ENCODE data around the gene PPP1R9A.

Gene PPP1R9A

GRCh38 chr7:95201727-95202126 lies 294.3 kb downstream of the PPP1R9A start:
- Histone ChIP-seq H2AFZ (ENCODE audit: low read length, unreplicated experiment) (no peak overlapping the region), H3K4me3 (ENCODE audit: low read depth, low read length) (no peak overlapping the region), H3K79me2 (ENCODE audit: control insufficient read depth, insufficient read depth, low read length, unreplicated experiment) (no peaks in the 10 kb centered on the region), H3K27ac (ENCODE audit: low read depth, low read length) (no peak overlapping the region), H3K4me1 (ENCODE audit: control insufficient read depth, insufficient read depth, low read length, unreplicated experiment) (peaks cover 7% of the 10 kb centered on the region), H3K27me3 (ENCODE audit: insufficient read depth, low read length) (no peaks in the 10 kb centered on the region; the same call in 1 of the 2 replicates), H3K36me3 (ENCODE audit: insufficient read depth, low read length) (no peaks in the 10 kb centered on the region)

GRCh38 chr7:95204618-95205017 lies 297.2 kb downstream of the PPP1R9A start:
- H2AFZ ChIP-seq (ENCODE audit: low read length, unreplicated experiment) = no peak overlapping the region
- H3K4me1 ChIP-seq (ENCODE audit: control insufficient read depth, insufficient read depth, low read length, unreplicated experiment) = peaks cover 7% of the 10 kb centered on the region
- no peak overlapping the region for H3K27ac ChIP-seq (ENCODE audit: low read depth, low read length)
- H3K79me2 ChIP-seq (ENCODE audit: control insufficient read depth, insufficient read depth, low read length, unreplicated experiment) = no peaks in the 10 kb centered on the region
- H3K36me3 ChIP-seq (ENCODE audit: insufficient read depth, low read length) = no peaks in the 10 kb centered on the region
- no peak overlapping the region for H3K4me3 ChIP-seq (ENCODE audit: low read depth, low read length)
- no peaks in the 10 kb centered on the region; the same call in 1 of the 2 replicates for H3K27me3 ChIP-seq (ENCODE audit: insufficient read depth, low read length)

GRCh38 chr7:95205665-95206225 lies 298.4 kb downstream of the PPP1R9A start:
- no peaks in the 10 kb centered on the region; the same call in 1 of the 2 replicates for H3K27me3 ChIP-seq (ENCODE audit: insufficient read depth, low read length)
- H3K36me3 ChIP-seq (ENCODE audit: insufficient read depth, low read length) = no peaks in the 10 kb centered on the region
- H3K79me2 ChIP-seq (ENCODE audit: control insufficient read depth, insufficient read depth, low read length, unreplicated experiment) = no peaks in the 10 kb centered on the region
- H3K4me1 ChIP-seq (ENCODE audit: control insufficient read depth, insufficient read depth, low read length, unreplicated experiment) = peaks cover 7% of the 10 kb centered on the region
- H3K27ac ChIP-seq (ENCODE audit: low read depth, low read length) = no peak overlapping the region
- peak overlapping the region; percentile 41; the same call in 1 of the 2 replicates for H3K4me3 ChIP-seq (ENCODE audit: low read depth, low read length)
- no peak overlapping the region for H2AFZ ChIP-seq (ENCODE audit: low read length, unreplicated experiment)

GRCh38 chr7:95209276-95209675 lies 301.9 kb downstream of the PPP1R9A start:
- Histone ChIP-seq H3K36me3 (ENCODE audit: insufficient read depth, low read length) (no peaks in the 10 kb centered on the region), H3K27ac (ENCODE audit: low read depth, low read length) (no peak overlapping the region), H3K27me3 (ENCODE audit: insufficient read depth, low read length) (no peaks in the 10 kb centered on the region), H3K4me1 (ENCODE audit: control insufficient read depth, insufficient read depth, low read length, unreplicated experiment) (peaks cover 7% of the 10 kb centered on the region), H2AFZ (ENCODE audit: low read length, unreplicated experiment) (no peak overlapping the region), H3K4me3 (ENCODE audit: low read depth, low read length) (no peak overlapping the region), H3K79me2 (ENCODE audit: control insufficient read depth, insufficient read depth, low read length, unreplicated experiment) (no peaks in the 10 kb centered on the region)

GRCh38 chr7:95209788-95210187 lies 302.4 kb downstream of the PPP1R9A start:
- Histone ChIP-seq H3K36me3 (ENCODE audit: insufficient read depth, low read length) (no peaks in the 10 kb centered on the region), H2AFZ (ENCODE audit: low read length, unreplicated experiment) (no peak overlapping the region), H3K27me3 (ENCODE audit: insufficient read depth, low read length) (no peaks in the 10 kb centered on the region), H3K4me1 (ENCODE audit: control insufficient read depth, insufficient read depth, low read length, unreplicated experiment) (peaks cover 7% of the 10 kb centered on the region), H3K79me2 (ENCODE audit: control insufficient read depth, insufficient read depth, low read length, unreplicated experiment) (no peaks in the 10 kb centered on the region), H3K27ac (ENCODE audit: low read depth, low read length) (no peak overlapping the region), H3K4me3 (ENCODE audit: low read depth, low read length) (no peak overlapping the region)

- Histone ChIP-seq H2AFZ (ENCODE audit: low read length, unreplicated experiment) (no peak overlapping the region), H3K27ac (ENCODE audit: low read depth, low read length) (peak overlapping the region; percentile 63; the same call in 1 of the 2 replicates), H3K4me3 (ENCODE audit: low read depth, low read length) (no peak overlapping the region)
Observed at GRCh38 chr7:95213148-95213547, 305.8 kb downstream of the PPP1R9A start.

GRCh38 chr7:95213809-95214492 lies 306.6 kb downstream of the PPP1R9A start:
- Histone ChIP-seq H3K27me3 (ENCODE audit: insufficient read depth, low read length) (no peaks in the 10 kb centered on the region), H3K79me2 (ENCODE audit: control insufficient read depth, insufficient read depth, low read length, unreplicated experiment) (no peaks in the 10 kb centered on the region), H2AFZ (ENCODE audit: low read length, unreplicated experiment) (peak overlapping the region; percentile 15), H3K36me3 (ENCODE audit: insufficient read depth, low read length) (no peaks in the 10 kb centered on the region), H3K27ac (ENCODE audit: low read depth, low read length) (peak overlapping the region; percentile 63), H3K4me3 (ENCODE audit: low read depth, low read length) (0 out of 2 replicates have a peak overlapping the region, but pooled peaks have one; percentile 4), H3K4me1 (ENCODE audit: control insufficient read depth, insufficient read depth, low read length, unreplicated experiment) (no peaks in the 10 kb centered on the region)

More at GRCh38 chr7:95213148-95213547, 305.8 kb downstream of the PPP1R9A start:
- no peaks in the 10 kb centered on the region for H3K4me1 ChIP-seq (ENCODE audit: control insufficient read depth, insufficient read depth, low read length, unreplicated experiment)
- no peaks in the 10 kb centered on the region for H3K27me3 ChIP-seq (ENCODE audit: insufficient read depth, low read length)
- no peaks in the 10 kb centered on the region for H3K79me2 ChIP-seq (ENCODE audit: control insufficient read depth, insufficient read depth, low read length, unreplicated experiment)
- H3K36me3 ChIP-seq (ENCODE audit: insufficient read depth, low read length) = no peaks in the 10 kb centered on the region

GRCh38 chr7:95219721-95220120 lies 312.3 kb downstream of the PPP1R9A start:
- Histone ChIP-seq H3K27me3 (ENCODE audit: insufficient read depth, low read length) (peaks cover 13% of the 10 kb centered on the region), H2AFZ (ENCODE audit: low read length, unreplicated experiment) (no peak overlapping the region), H3K79me2 (ENCODE audit: control insufficient read depth, insufficient read depth, low read length, unreplicated experiment) (no peaks in the 10 kb centered on the region), H3K4me1 (ENCODE audit: control insufficient read depth, insufficient read depth, low read length, unreplicated experiment) (no peaks in the 10 kb centered on the region), H3K27ac (ENCODE audit: low read depth, low read length) (no peak overlapping the region), H3K36me3 (ENCODE audit: insufficient read depth, low read length) (no peaks in the 10 kb centered on the region), H3K4me3 (ENCODE audit: low read depth, low read length) (no peak overlapping the region)

GRCh38 chr7:95220328-95220727 lies 312.9 kb downstream of the PPP1R9A start:
- Histone ChIP-seq H3K27ac (ENCODE audit: low read depth, low read length) (no peak overlapping the region), H3K36me3 (ENCODE audit: insufficient read depth, low read length) (no peaks in the 10 kb centered on the region), H2AFZ (ENCODE audit: low read length, unreplicated experiment) (no peak overlapping the region), H3K4me1 (ENCODE audit: control insufficient read depth, insufficient read depth, low read length, unreplicated experiment) (no peaks in the 10 kb centered on the region), H3K79me2 (ENCODE audit: control insufficient read depth, insufficient read depth, low read length, unreplicated experiment) (no peaks in the 10 kb centered on the region), H3K27me3 (ENCODE audit: insufficient read depth, low read length) (peaks cover 17% of the 10 kb centered on the region), H3K4me3 (ENCODE audit: low read depth, low read length) (no peak overlapping the region)

- H3K4me3 ChIP-seq (ENCODE audit: low read depth, low read length) = no peak overlapping the region
- H3K27ac ChIP-seq (ENCODE audit: low read depth, low read length) = no peak overlapping the region
- peaks cover 24% of the 10 kb centered on the region for H3K27me3 ChIP-seq (ENCODE audit: insufficient read depth, low read length)
- no peaks in the 10 kb centered on the region for H3K36me3 ChIP-seq (ENCODE audit: insufficient read depth, low read length)
- H3K79me2 ChIP-seq (ENCODE audit: control insufficient read depth, insufficient read depth, low read length, unreplicated experiment) = no peaks in the 10 kb centered on the region
- no peaks in the 10 kb centered on the region for H3K4me1 ChIP-seq (ENCODE audit: control insufficient read depth, insufficient read depth, low read length, unreplicated experiment)
- H2AFZ ChIP-seq (ENCODE audit: low read length, unreplicated experiment) = no peak overlapping the region
Observed at GRCh38 chr7:95225301-95225700, 317.9 kb downstream of the PPP1R9A start.

GRCh38 chr7:95229301-95229700 lies 321.9 kb downstream of the PPP1R9A start:
- Histone ChIP-seq H3K27me3 (ENCODE audit: insufficient read depth, low read length) (peaks cover 19% of the 10 kb centered on the region), H3K27ac (ENCODE audit: low read depth, low read length) (no peak overlapping the region)

More at GRCh38 chr7:95229301-95229700, 321.9 kb downstream of the PPP1R9A start:
- H3K79me2 ChIP-seq (ENCODE audit: control insufficient read depth, insufficient read depth, low read length, unreplicated experiment) = no peaks in the 10 kb centered on the region
- H3K36me3 ChIP-seq (ENCODE audit: insufficient read depth, low read length) = no peaks in the 10 kb centered on the region
- H2AFZ ChIP-seq (ENCODE audit: low read length, unreplicated experiment) = no peak overlapping the region
- H3K4me1 ChIP-seq (ENCODE audit: control insufficient read depth, insufficient read depth, low read length, unreplicated experiment) = no peaks in the 10 kb centered on the region
- no peak overlapping the region for H3K4me3 ChIP-seq (ENCODE audit: low read depth, low read length)
